Measurements from ENCODE around the gene PIK3CA. TPM values are rescaled to one million over a fixed set of nuclear protein-coding genes. Genes with fewer than 3 reads are reported as not detected.

PIK3CA gene
- total RNA-seq = 11.8 and 36.5 TPM in 2 replicates

GRCh38 chr3:179147873-179148615 is at the start of gene PIK3CA:
Gene PIK3CA, plus strand, starts transcription at chr3:179148357. Its CDS starts 50,469 bp downstream, at chr3:179198826.

GRCh38 chr3:179250803-179251476 is 102.8 kb downstream of the PIK3CA start, which contains the start of gene KCNMB3:
Gene KCNMB3, minus strand, starts transcription at chr3:179251114. Its CDS starts 124 bp downstream, at chr3:179250990.

Other genes starting within 250 kb of the PIK3CA start
- gene ZMAT3, start 76.5 kb upstream of the PIK3CA start, total RNA-seq = 16.4 and 19.3 TPM in 2 replicates
- gene KCNMB3, start 102.8 kb downstream of the PIK3CA start, total RNA-seq = 0.71 and 2.9 TPM in 2 replicates
- 38.6 and 40.4 TPM in 2 replicates for gene ZNF639, start 174.7 kb downstream of the PIK3CA start, total RNA-seq
- gene MFN1, start 199.4 kb downstream of the PIK3CA start, total RNA-seq = 38.9 and 40.4 TPM in 2 replicates

Data from myometrial cell (primary cell).